Left renal pelvis (tissue), 4 donors: ENCODE measurements around the gene PLSCR1. TPM values are rescaled to one million over a fixed set of nuclear protein-coding genes. Genes with fewer than 3 reads are reported as not detected.
"Not testable (repeated sequence)": the region's sequence is repeated elsewhere in the genome, so short reads cannot be mapped to it uniquely, and the experiment has no call there.

Experiments used
- DNase-seq, 4 donors: peaks; one replicate each; pipeline ENCODE4 v3.0.0-alpha.2; 2013; ENCODE audit warnings: low read depth in 4 of 4, low spot score in 3 of 4
- polyA plus RNA-seq, 4 donors: library from polyadenylated mRNA; unstranded; fragments of 120-200 nt; gene quantifications; one replicate each; pipeline ENCODE4 v1.2.1, GENCODE V29; 2013; ENCODE audit not compliant: insufficient read length in 4 of 4

Gene PLSCR1
- polyA plus RNA-seq, 4 donors = 82.2 to 99.5 (median 86.8) TPM

DNA sequence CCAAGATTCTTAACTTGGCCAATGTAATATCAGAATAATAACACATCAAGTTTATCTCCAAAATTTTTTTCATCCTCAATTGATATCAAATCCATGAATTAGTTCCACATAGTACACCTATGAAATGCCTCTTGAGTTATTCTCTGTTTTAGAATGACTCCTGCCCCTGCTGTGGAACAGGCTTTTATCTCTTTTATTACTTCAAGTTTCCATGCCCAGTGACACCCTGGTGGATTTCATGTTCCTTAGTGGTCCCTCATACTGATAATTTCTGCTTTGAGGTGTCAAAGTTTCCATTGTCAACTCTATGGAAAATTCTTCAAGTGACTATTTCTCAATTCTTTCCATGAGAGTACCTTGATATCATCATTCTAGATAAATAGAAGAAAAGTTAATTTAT is 24.6 kb downstream of the PLSCR1 start:
- DNase-seq = no peak

DNA sequence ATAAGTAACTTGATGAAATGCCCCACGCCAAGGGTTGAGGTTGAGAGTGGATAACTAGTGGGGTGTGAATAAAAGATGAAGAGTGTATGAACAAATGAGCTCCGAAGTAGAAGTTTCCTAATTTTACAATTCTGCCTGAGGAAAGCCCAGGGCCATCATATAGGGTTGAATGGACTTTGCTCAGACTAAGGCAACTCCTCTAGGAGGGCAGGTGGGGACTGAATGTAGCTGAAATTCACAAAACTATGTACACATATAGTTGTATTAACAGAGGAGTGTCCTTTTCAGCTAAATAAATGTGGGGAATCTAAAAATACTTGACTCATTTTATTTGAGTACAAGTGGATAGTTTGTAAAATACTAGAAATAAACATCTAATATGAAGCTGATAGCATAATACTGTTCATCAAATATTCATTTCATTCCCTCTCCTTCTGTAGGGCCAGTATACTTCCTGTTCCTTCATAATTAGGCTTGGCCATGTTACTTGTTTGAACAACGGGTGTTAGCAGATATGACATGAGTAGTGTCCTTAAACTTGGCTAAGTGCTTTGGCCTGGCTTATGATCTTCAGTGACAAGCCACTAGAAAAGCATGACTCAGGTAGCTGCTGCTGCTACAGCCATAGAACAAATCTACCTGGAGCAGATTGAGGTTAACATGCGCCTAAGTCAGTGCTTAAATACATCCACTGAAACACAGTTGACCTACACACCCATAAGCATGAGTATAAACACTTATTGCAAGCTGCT is 26.5 kb downstream of the PLSCR1 start:
- no peak for DNase-seq

DNA sequence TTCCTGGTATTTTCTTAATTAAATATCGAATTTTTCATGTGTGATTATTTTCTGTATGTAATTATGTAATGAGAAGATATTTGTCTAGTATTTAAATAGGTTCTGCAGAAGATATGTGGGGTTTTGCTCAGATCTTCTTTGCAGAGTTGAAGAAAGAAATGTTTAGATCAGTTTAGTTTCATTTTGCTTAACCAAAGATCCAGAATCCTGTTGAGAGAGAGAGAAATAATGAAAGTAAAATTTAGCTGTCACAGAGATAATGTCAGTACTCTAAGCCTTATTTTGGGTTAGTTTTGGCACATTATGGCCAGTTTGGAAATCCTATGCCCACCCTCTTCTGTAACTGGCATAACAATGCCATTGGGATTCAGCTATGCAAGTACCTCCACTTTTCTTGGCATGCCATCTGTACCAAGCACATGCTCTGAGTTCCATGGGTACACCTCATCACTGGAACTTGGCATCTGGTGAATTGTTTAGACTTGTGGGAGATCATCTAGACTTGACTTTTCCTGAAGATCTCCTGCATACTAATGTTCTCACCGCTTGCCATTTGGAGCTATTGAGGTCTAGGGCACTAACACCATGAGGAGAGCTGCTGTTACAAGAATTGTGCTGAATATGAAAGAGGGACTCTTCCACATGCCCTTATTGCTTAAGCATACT is 30.9 kb downstream of the PLSCR1 start:
- no peak for DNase-seq

DNA sequence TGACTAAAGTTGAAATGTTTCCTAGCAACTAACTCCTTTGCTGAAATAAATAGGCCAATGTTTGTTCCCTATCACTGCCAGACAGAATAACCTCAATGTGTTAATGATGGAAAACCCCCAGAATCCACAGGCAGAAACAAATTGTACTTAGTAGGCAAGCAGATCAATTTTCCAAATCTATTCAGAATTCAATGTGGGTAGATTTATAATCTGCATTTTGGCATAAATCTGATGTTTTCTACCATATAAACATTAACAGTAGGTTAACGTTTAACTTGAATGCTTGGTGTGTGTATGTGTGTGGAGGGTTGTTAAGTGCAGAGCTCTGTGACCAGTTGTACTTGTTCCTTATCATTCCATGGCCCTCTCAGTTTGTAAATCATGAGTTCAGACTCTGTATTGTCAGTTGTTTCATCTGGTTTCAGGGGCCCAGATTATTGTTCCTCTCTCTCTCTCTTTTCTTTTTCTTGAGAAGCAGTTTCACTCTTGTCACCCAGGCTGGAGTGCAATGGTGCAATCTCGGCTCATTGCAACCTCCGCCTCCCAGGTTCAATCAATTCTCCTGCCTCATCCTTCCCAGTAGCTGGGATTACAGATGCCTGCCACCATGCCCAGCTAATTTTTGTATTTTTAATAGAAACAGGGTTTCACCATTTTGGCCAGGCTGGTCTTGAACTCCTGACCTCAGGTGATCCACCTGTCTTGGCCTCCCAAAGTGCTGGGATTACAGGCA is 32.8 kb downstream of the PLSCR1 start:
- DNase-seq = peak in 2 of 4 donors; percentile 29 to 56

DNA sequence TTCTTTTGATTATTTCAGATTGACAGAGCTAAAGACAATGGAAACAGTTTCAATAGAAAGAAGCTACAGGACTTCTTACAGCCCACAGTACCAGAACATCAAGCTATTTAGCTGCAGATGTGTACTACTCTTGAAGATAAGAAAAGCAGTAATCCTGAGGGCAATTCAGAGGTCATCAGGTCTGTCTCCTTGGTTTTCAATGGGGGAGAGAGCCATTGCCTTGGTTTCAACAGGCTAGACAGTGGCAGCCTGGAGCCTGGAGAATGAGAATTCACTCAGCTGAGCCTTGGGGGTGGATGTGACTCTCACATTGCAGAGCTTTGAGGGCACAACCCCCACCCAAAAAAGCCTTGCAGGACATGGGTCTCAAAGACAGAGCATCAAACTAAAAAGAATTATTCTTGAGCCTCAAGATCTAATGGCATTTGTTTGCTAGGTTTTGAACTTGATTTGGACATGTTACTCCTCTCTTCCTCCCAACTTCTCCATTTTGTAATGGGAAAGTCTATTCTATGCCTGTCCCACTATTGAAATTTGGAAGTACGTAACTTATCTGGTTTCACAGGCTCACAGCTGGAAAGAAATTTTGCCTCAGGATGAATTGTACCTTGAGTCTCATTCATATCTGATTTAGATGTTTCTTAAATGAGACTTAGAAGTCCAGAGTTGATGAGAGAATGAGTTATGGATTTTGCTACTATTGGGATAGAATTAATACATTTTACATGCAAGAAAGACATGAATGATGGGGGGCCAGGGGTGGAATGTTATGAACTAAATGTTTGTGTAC is 36.9 kb downstream of the PLSCR1 start:
- no peak for DNase-seq

DNA sequence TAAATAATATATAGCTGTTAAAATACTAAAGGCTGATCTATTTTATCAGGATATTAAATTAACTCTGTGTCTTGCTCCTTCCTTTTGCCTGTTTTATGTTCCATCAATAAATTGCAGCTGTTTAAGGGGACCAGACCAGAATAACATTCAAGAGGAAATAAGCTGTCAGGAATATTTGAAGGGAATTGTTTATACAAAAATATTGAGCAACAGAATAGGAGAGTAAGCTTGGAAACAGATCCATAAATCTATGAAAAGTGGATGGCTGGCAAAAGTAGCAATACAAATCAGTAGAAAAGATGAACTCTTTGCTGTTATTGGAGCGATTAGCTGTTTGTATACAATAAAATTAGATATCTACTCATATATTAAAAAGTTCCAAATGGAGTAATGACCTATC is 38.9 kb downstream of the PLSCR1 start:
- DNase-seq = no peak

DNA sequence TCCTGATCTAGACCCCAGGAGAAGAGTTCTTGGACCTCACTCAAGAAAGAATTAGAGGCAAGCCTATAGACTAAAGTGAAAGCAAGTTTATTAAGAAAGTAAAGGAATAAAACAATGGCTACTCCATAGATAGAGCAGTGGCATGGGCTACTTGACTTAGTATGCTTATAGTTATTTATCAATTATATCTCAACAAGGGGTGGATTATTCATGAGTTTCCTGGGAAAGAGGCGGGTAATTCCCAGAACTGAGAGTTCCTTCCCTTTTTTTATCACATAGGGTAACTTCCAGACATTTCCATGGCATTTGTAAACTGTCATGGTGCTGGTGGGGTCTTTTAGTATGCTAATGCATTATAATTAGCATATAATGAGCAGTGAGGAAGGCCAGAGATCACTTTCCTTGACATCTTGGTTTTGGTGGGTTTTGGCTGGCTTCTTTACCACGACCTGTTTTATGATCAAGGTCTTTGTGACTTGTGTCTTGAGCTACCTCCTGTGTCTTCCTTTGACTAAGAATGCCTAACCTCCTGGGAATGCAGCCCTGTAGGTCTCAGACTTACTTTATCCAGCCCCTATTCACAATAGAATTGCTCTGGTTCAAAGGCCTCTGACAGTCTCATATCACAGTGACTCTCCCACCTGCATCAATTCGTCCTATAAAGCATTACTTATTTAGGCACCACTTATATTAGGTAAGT is 39.8 kb downstream of the PLSCR1 start:
- no peak for DNase-seq

DNA sequence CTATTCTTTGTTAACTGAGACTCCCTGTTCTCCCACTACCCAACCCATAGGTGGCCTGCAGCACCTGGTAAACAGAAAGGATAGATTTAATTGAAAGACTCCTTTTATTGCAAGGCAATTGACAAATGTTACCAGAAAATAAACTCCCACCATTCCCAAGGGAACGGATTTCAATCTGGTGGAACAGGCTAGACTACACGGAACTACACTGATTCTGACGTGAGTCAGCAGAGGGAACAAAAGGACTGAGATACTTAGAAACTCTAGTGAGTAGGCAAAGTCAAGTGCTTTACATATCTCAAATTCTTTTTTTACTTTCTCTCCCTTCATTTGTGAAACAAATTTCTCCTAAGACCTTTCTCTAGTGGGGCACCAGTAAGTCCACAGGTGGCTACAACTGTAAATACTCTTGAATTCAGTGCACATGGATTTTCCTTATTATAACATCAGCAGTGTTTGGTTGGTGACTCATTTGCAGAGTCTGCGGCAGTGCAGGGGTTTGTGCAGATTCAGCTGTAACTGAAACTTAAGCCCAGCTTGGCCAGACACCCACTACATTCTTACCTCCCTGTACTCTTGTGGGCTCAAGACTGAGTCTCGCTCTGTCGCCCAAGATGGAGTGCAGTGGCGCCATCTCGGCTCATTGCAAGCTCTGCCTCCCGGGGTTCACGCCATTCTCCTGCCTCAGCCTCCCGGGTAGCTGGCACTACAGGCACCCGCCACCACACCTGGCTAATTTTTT is 40.8 kb downstream of the PLSCR1 start:
- no peak for DNase-seq

DNA sequence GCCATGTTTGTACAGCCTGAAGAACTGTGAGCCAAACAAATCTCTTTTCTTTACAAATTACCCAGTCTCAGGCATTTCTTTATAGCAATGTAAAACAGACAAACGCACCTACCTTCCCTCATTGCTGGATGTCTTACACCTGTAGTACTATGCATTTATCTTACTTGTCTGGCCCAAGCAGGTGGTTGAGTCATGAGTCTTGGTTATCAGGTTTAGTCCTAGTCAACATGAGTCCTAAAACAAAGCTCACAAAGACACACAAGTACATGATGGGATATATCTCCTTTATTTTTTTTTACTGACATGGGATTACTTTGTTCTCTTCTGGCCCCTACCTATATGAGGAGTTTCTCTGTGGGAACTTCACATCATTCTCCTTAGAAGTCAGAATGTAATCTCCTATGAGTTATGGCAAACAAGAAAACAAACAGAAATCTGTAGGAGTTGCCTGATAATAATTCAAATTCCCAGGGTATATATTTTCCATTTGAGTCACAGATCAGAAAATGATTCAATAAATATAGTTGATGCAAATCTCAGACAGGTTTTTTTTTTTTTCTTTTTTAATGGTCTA is 41.4 kb downstream of the PLSCR1 start:
- DNase-seq = no peak

DNA sequence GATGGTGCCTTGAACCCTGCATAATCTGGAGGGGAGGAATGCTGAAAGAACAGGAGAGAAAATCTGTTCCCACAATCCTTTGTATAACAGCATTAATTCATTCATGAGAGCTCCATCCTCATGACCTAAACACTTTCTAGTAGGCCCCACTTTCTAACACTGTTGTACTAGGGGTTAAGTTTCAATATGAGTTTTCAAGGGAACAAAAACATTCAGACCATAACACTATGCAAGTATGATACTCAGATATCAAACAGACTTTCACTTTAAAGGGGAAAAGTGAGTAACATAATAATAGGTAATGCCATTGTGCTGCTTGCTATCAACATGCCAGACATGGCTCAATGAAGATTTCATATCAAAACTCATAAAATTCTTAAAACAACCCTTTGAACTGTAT is 42.7 kb downstream of the PLSCR1 start:
- DNase-seq = no peak

DNA sequence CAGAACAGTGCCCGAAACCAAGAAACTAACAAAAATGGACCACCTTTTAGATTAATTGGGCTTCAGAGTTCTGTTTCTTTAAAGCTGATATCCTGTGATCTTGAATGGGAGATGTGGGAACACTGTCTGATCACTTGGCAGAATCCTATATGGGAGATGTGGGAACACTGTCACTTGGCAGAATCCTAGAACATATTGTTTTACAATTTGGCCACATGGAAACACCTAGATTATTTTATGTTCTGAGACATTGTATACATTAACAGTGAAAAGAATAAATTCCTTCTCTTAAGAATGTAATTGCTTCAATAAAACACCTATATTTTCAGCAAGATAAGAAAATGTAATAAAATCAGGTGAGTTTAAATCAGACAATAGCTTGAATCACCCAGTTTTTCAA is 44.7 kb downstream of the PLSCR1 start:
- no peak for DNase-seq

DNA sequence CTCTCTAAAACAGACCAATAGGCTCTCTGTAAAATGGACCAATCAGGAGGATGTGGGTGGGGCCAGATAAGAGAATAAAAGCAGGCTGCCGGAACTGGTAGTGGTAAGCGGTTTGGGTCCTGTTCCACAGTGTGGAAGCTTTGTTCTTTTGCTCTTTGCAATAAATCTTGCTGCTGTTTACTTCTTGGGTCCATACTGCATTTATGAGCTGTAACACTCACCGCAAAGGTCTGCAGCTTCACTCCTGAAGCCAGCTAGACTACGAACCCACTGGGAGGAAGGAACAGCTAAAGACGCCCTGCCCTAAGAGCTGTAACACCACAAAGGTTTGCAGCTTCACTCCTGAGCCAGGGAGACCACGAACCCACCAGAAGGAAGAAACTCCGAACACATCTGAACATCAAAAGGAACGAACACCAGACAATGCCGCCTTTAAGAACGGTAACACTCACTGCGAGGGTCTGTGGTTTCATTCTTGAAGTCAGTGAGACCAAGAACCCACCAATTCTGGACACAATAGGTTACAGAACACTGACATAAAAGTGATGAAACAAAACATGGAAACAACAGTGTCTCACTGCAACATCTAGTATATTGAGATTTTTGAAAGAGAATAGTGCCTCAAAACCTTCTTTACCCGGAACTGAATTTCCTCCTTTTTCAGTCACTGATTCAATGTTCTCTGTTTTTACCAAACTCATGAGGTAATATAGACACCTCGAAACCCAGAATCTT is 46.2 kb downstream of the PLSCR1 start:
- DNase-seq = no peak

DNA sequence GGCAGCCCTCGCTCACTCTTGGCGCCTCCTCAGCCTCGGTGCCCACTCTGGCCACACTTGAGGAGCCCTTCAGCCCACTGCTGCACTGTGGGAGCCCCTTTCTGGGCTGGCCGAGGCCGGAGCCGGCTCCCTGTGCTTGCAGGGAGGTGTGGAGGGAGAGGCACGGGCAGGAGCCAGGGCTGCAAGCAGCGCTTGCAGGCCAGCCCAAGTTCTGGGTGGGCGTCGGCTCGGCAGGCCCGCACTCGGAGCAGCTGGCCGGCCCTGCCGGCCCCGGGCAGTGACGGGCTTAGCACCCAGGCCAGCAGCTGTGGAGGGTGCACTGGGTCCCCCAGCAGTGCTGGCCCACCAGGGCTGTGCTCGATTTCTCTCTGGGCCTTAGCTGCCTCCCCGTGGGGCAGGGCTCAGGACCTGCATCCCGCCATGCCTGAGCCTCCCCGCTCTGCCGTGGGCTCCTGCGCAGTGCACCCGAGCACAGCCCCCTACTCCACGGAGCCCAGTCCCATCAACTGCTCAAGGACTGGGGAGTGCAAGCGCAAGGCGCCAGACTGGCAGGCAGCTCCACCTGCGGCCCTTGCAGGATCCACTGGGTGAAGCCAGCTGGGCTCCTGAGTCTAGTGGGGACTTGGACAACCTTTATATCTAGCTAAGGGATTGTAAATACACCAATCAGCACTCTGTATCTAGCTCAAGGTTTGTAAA is 47.1 kb downstream of the PLSCR1 start:
- DNase-seq = not testable (repeated sequence)

DNA sequence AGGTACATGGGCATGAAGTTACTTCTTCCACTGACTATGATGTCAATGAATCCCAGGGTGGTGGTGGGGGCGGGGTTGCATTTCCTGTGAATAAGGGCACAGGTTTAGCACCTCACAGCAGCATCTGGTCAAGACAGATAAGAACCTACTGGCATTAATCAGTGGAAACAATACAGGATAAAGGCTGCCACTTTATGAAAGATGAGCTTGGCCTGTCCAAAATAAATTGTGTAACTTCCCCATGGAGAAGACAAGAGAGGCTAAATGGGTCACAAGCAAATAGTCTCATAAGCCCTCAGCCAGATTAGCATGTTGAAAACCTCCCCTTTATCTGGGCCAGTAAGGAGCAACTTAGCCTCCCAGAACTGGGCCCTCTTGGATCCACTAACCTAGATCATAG is 47.7 kb downstream of the PLSCR1 start:
- DNase-seq = no peak

DNA sequence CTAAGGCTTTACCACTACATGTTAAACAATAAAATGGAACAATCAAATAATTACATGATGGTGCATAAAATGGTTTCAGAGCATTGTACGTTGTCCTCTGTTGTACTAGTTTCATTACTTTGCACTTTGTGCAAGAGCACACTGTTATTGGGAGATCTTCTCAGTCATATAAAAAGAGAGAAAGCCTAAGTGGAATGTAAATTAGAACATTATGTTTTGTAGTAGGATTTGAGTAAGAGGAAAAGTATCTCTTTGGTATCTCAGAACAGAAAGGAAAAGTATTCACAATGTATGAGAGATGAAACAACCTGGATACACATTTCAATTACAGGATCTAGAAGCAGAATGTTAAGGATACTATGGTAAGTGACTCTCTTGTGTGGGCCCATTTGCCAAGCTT is 48.2 kb downstream of the PLSCR1 start:
- no peak for DNase-seq

DNA sequence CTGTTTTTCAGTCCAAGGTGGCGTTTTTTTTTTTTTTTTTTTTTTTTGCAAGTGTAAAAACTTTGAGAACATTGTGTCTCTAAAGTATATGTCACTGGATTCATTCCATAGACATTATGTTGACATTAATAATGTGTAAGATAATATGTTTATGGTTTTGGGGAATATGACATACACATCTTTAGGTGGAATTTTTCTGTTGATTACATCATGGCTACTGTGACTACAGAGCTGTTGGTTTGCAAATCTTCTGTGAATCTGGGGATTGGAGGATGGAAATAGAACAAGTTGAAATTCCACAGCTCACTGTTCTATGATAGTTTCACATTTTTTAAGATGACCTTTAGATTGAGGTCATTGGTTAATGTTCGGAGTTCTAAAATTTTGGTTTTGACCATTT is 50.6 kb downstream of the PLSCR1 start:
- no peak for DNase-seq

DNA sequence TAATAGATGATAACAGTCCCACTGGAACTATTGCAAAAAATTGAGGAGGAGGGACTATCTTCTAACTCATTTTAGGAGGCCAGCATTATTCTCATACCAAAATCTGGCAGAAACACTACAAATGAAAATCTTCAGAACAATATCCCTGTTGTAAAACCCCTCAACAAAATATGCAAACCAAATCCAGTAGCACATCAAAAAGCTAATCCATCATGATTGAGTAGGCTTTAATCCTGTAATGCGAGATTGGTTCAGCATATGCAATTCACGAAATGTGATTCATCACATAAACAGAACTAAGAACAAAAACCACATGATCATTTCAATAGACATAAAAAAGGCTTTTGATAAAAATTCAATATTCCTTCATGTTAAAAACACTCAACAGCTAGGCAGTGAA is 51.2 kb downstream of the PLSCR1 start:
- DNase-seq = no peak

DNA sequence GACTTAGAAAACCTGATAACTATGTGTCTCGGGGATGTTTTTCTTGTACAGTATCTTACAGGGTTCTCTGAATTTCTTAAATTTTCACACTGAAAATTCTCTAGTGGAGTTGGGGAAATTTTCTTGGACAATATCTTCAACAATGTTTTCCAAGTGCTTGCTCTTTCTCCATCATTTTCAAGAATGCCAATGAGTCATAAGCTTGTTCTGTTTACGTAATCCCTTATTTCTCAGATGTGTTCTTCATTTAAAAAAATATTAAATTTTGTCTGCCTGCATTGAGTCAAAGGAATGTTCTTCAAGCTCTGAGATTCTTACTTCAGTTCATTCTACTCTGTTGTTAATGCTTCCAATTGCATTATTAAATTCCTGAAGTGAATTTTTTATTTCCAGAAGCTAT is 53.1 kb downstream of the PLSCR1 start:
- no peak for DNase-seq
